ENCODE measurements around the gene RHOD.

RHOD gene

DNA sequence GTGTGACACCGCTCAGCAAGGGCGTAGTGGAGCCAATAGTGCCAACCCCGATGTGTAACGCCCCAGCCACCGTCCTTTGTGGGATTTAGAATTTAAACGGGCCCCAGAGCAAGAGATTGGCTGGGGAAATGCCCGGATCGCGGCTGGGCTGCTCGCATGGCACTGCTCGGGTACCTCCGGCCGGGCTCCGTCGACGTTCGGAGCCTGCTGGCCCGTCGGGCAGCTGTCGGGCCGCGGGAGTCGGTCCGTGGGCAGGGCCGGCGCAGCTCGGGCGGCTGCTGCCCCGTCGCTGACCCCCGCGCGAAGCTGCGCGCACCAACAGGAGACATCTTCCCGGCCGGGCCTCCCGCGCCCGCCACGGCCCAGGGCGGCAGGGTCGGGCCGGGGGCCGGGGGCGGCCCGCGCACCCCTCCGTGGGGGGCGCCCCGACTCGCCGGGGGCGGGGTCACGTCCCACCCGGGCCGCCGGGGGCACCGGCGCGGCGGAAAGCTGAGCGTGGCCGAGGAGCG is 61.1 kb downstream of the RHOD start:
- no peak for DNase-seq

DNA sequence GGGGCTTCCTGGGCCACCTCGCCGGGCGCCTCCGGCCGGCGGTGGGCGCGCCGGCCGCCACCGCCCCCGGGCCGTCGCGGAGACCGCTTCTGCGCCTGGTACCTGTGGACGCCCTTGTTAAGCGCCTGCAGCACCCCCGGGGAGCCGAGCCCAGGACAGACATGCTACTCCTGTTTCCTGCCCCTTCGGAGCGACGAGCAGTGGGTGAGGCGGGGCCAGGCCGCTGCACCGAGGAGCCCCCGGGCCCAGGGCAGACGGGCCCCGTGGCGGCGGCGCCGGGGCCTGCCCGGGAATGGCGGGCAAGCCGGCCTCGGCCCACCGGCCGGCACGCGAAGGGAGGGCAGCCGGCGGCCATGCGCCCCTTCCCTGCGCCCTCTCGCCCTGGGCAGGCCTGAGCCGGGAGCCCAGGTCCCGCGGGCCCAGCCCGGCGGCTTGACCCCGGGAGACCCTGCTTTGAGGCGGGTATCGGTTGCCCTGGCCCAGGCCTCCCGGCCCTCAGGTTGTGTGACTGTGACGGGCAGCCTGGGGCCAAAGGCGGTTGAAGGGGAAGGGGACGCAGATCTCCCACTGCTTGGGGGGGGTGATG is 61.6 kb downstream of the RHOD start:
- DNase-seq = no peak

DNA sequence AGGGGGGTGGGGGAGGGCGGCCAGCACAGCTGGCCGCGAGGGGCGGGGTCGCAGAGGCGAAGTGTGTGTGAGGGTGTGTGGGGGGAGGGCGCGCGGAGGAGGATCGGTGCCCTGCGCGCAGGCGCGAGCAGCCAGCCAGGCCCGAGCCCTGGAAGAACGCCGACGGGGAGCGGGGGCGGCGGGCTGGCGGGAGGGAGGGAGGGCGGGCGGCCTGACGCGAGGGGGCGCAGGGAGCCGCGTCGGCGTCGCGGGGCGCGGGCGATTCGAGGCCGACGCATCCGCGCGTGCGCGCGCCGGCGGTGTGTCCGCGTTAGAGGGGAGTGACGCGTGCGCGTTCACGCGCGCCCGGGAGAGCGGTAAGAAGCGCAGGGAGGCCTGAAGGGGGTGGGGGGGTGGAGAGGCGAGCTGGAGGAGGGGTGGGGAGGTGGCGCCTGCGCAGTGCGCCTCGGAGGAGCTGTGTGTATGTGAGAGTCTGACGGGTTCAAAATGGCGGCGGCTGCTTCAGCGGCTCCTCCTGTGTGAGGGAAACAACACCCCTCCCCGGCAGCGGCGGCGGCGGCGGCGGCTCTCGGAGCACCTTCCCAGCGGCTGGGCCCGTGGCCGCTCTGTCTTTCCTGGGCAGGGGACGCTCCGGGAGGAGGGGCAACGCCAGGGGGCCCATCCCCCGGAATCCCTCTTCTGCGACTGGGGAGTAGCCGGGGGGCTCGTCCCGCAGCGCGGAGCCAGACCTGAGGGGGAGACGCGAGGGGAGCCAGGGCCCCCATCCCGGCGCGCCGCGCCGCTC is 62.3 kb downstream of the RHOD start, which contains the start of gene KDM2A:
TSS of gene KDM2A (plus strand) at position 463 of the 784 bp plus-strand sequence. CDS start 2,054 bp downstream, outside the sequence.
- peak; percentile 67 for DNase-seq

DNA sequence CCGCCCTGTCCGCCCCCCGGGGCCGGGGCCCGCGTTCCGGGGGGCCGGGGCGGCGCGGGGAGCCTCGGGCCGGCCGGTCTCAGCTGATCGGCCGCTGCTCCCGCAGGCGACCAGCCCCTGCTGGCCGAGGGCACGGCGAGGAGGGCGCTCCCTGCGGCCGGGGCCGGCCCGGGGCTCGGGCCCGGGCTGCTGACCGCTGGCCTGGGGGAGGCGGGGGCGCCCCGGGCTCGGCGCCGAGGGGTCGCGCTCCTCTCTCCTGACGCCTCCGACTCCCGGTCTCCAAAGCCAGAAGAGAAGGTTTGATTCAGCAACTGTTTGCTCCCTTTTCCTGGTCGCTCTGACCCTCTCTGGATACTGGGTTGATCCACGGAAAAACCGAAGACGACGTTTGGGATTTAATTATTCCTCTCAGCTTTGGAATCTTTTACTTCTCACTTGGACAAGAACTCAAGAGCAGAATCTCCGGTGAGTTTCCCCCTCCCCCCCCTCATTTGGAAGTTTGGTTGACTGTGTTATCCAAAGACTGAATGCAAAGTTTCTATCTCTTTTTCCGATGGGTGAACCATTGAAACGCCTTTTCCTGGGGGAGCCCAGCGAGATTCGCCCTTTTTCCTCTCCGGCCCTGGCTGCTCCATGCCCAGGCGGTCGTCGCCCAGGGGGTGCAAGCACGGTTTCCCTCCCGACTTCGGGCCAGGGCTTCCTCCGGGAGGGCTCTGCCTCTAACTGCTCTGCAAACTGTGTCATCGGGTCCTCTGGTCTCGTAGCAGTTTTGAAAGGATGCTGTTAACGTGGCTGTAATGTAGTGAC is 63.1 kb downstream of the RHOD start:
- DNase-seq = no peak

DNA sequence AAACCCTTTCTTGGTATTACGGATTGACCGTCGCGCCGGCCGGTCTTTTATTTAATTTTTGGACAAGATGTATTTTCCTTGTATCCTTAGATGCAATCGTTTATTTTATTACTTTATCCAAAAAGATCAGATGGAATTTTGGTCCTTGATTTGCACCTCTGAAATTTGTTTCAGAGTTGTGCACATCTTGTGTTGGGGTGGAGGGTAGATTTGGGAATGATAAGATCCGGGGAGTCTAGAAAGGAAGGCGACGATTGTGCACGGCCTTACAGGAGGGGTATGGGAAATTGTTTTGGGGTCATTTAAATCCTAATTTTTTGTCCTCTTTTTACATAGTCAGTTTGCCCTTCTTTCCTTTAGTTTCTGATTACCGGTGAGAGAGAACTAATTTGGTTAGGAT is 63.8 kb downstream of the RHOD start:
- no peak for DNase-seq

DNA sequence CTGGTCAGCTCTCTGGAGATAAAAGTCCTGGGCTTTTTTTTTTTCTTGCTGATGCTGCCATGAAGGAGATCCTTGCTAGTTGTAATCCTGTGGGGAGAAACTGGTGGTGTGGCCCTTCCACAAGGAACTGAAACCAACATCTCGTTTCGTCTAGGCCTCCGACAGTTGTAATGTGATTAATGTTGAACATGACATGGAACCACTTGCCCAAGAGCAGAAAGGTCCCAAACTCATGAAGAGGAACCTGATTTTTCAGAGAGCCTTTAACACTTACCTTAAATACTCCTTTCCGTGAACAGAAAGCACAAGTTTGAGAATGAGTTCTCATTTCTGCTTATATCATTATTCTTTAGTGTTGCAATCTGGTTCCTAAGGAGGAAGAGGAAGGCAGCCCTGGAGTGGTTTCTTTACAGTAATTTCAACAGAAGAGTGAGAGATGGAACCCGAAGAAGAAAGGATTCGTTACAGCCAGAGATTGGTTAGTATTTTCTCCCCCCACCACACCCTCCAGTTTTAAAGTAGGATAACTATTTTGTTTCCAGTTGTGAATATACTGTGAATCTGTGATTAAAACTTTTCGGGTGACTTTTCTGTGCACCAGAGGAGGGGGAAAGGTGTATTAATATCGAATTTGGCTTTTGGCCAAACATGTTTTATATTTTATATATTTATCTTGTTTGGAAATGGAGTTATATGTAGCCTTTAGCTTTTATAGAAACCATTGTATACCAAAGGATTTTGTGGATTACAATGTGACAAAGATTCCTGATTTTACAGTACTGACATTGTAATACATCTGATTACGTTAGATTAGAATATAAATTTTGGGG is 64.4 kb downstream of the RHOD start:
- no peak for DNase-seq
